HepG2 (cell line): ENCODE data around the gene EI24. TPM values are rescaled to one million over a fixed set of nuclear protein-coding genes. Genes with fewer than 3 reads are reported as not detected.
A peak's percentile ranks its signal among the peaks of the same experiment; 100 is the strongest.

Experiments
- ASH2L ChIP-seq: fragments of 300-600, 200-600 bp; sonication (generic); IDR thresholded peaks from 2 replicates; pipeline ENCODE4 v1.7.0; 2017; ENCODE audit warnings: low read depth, mild to moderate bottlenecking, moderate library complexity, mixed read lengths, low read length; ENCODE audit not compliant: insufficient read length
- ATM ChIP-seq: fragments of 450-650 bp; IDR thresholded peaks from 2 replicates; pipeline ENCODE4 v1.7.1; 2017; ENCODE audit warnings: mild to moderate bottlenecking, borderline replicate concordance
- BRCA1 ChIP-seq: sonication (generic); formaldehyde crosslinking; IDR thresholded peaks from 2 replicates; pipeline ENCODE4 v1.4.0; 2020; ENCODE audit warnings: missing genetic modification reagents
- CBFB ChIP-seq: sonication (generic); formaldehyde crosslinking; IDR thresholded peaks from 2 replicates; pipeline ENCODE4 v1.4.0; 2020; ENCODE audit warnings: missing genetic modification reagents
- JDP2 ChIP-seq: sonication (generic); formaldehyde crosslinking; IDR thresholded peaks from 2 replicates; pipeline ENCODE4 v1.8.1; 2022; ENCODE audit warnings: missing genetic modification reagents, borderline replicate concordance
- JUND ChIP-seq: sonication (generic); formaldehyde crosslinking; IDR thresholded peaks from 2 replicates; pipeline ENCODE4 v1.8.0; 2022; ENCODE audit warnings: mild to moderate bottlenecking, missing genetic modification reagents
- MTA1 ChIP-seq: sonication (generic); formaldehyde crosslinking; IDR thresholded peaks from 2 replicates; pipeline ENCODE4 v1.4.0; 2020; ENCODE audit warnings: missing genetic modification reagents, mild to moderate bottlenecking, borderline replicate concordance
- SRSF9 ChIP-seq: fragments of 200-400 bp; formaldehyde crosslinking; IDR thresholded peaks from 2 replicates; pipeline ENCODE4 v1.6.1; 2018; ENCODE audit warnings: borderline replicate concordance, mild to moderate bottlenecking, low read depth, low read length; ENCODE audit not compliant: insufficient read depth, poor library complexity, severe bottlenecking
- TBP ChIP-seq: sonication (generic); formaldehyde crosslinking; IDR thresholded peaks from 2 replicates; pipeline ENCODE4 v1.5.0; 2020; ENCODE audit warnings: missing genetic modification reagents
- THYN1 ChIP-seq: sonication (generic); formaldehyde crosslinking; IDR thresholded peaks from 2 replicates; pipeline ENCODE4 v1.8.1; 2023; ENCODE audit warnings: low read depth, mild to moderate bottlenecking, moderate library complexity, missing genetic modification reagents, borderline replicate concordance
- ZNF546 ChIP-seq: sonication (generic); formaldehyde crosslinking; conservative IDR thresholded peaks from 2 replicates; pipeline ENCODE4 v1.8.1; 2023; ENCODE audit warnings: mild to moderate bottlenecking, missing genetic modification reagents
- ZSCAN25 ChIP-seq: sonication (generic); formaldehyde crosslinking; IDR thresholded peaks from 2 replicates; pipeline ENCODE4 v1.8.0; 2022; ENCODE audit warnings: mild to moderate bottlenecking, missing genetic modification reagents
- polyA plus RNA-seq, 8 experiments: library from polyadenylated mRNA; depleted of rRNA in 3 of 8; stranded (reverse) in 7 of 8; unstranded in 1 of 8; fragments of >200 nt; fragmentation: Illumina TruSeq in 4 of 8; extraction: Trizol in 4 of 8; gene quantifications; 2 replicates each; pipeline versions ENCODE4 v1.2.1 to v1.2.3, GENCODE V29; 2011 to 2016; ENCODE audit warnings: low read depth in 4 of 8, missing spikeins in 1 of 8, mixed read lengths in 1 of 8; ENCODE audit not compliant: insufficient read depth in 1 of 8
- total RNA-seq, 5 experiments: library from RNA; depleted of rRNA; stranded (reverse); fragments of >200 nt; fragmentation: Illumina TruSeq; extraction: Trizol; gene quantifications; 2 replicates each; pipeline ENCODE4 v1.2.3, GENCODE V29; 2016; ENCODE audit warnings: low read depth in 1 of 5
- TF ChIP-seq, protein P1 (sequence below): sonication (generic); formaldehyde crosslinking; IDR thresholded peaks from 2 replicates; pipeline ENCODE4 v1.9.0; 2021; ENCODE audit warnings: missing genetic modification reagents, borderline replicate concordance
- TF ChIP-seq, protein P2 (sequence below): sonication (generic); formaldehyde crosslinking; conservative IDR thresholded peaks from 2 replicates; pipeline ENCODE4 v1.4.0; 2020; ENCODE audit warnings: mild to moderate bottlenecking, missing genetic modification reagents, moderate library complexity
- TF ChIP-seq, protein P3 (sequence below): sonication (generic); formaldehyde crosslinking; IDR thresholded peaks from 2 replicates; pipeline ENCODE4 v1.4.0; 2020; ENCODE audit warnings: mild to moderate bottlenecking, missing genetic modification reagents, borderline replicate concordance
- TF ChIP-seq, protein P4 (sequence below): sonication (generic); formaldehyde crosslinking; IDR thresholded peaks from 2 replicates; pipeline ENCODE4 v1.8.1; 2023; ENCODE audit warnings: mild to moderate bottlenecking, missing genetic modification reagents, borderline replicate concordance

EI24 gene
- total and polyA plus RNA-seq, 2 of the 13 experiments (the other 11 are each of a cell fraction or from before 2014, with no cell fraction given): 84.7 to 126 TPM

DNA sequence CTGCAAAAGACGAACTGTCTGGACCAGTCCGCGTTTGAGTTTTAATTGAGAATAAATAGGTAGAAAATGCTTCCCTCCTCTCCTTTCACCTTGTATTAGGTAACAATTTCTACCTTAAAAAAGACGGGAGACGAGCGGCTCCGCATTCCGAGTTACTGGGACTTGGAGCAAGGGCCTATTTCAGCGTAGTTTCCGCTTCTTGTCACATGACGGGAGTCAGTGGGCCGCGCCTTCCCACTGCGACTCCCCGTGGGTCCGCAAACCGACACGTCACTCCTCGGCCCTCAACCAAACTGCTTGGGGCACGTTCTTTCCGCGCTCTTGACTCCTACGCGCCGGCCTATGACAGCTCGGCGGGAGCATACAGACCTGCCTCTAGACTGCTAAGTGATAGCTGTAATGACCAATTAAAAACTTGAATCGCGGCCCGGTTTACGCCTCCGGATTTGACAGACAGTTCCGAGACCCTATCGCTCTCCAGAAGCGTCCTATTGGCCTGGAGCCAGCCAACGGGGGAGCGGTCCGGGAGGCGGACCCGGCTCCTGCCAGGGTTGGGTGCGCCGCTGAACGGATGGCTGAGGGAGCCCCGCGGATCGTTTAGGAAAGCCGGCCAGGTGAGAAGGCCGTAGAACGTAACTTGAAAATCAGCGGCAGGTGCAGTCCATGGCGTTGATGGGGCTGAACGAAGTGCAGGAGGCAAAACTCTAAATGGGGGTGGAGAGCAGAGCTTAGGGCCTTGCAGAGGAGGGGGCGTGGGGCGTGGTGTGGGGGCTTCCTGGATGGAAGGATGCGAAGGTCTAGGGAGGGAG lies 23.2 kb downstream of the EI24 start, which contains the start of gene STT3A (continued):
- TF ChIP-seq, protein P1, sequence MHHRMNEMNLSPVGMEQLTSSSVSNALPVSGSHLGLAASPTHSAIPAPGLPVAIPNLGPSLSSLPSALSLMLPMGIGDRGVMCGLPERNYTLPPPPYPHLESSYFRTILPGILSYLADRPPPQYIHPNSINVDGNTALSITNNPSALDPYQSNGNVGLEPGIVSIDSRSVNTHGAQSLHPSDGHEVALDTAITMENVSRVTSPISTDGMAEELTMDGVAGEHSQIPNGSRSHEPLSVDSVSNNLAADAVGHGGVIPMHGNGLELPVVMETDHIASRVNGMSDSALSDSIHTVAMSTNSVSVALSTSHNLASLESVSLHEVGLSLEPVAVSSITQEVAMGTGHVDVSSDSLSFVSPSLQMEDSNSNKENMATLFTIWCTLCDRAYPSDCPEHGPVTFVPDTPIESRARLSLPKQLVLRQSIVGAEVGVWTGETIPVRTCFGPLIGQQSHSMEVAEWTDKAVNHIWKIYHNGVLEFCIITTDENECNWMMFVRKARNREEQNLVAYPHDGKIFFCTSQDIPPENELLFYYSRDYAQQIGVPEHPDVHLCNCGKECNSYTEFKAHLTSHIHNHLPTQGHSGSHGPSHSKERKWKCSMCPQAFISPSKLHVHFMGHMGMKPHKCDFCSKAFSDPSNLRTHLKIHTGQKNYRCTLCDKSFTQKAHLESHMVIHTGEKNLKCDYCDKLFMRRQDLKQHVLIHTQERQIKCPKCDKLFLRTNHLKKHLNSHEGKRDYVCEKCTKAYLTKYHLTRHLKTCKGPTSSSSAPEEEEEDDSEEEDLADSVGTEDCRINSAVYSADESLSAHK (CRISPR knock-in tag): no peak
- TF ChIP-seq, protein P2, sequence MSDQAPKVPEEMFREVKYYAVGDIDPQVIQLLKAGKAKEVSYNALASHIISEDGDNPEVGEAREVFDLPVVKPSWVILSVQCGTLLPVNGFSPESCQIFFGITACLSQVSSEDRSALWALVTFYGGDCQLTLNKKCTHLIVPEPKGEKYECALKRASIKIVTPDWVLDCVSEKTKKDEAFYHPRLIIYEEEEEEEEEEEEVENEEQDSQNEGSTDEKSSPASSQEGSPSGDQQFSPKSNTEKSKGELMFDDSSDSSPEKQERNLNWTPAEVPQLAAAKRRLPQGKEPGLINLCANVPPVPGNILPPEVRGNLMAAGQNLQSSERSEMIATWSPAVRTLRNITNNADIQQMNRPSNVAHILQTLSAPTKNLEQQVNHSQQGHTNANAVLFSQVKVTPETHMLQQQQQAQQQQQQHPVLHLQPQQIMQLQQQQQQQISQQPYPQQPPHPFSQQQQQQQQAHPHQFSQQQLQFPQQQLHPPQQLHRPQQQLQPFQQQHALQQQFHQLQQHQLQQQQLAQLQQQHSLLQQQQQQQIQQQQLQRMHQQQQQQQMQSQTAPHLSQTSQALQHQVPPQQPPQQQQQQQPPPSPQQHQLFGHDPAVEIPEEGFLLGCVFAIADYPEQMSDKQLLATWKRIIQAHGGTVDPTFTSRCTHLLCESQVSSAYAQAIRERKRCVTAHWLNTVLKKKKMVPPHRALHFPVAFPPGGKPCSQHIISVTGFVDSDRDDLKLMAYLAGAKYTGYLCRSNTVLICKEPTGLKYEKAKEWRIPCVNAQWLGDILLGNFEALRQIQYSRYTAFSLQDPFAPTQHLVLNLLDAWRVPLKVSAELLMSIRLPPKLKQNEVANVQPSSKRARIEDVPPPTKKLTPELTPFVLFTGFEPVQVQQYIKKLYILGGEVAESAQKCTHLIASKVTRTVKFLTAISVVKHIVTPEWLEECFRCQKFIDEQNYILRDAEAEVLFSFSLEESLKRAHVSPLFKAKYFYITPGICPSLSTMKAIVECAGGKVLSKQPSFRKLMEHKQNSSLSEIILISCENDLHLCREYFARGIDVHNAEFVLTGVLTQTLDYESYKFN (CRISPR knock-in tag): peak; percentile 29; the same call in 1 of the 2 replicates
- TF ChIP-seq BRCA1 (CRISPR knock-in tag): 0 out of 2 replicates have a peak, but pooled peaks have one; percentile 15
- TF ChIP-seq CBFB (CRISPR knock-in tag): peak; percentile 60; the same call in 1 of the 2 replicates
- TF ChIP-seq TBP (CRISPR knock-in tag): no peak
- peak; percentile 63; the same call in 1 of the 2 replicates for TF ChIP-seq MTA1
- TF ChIP-seq ZNF546: no peak
- TF ChIP-seq, protein P3, sequence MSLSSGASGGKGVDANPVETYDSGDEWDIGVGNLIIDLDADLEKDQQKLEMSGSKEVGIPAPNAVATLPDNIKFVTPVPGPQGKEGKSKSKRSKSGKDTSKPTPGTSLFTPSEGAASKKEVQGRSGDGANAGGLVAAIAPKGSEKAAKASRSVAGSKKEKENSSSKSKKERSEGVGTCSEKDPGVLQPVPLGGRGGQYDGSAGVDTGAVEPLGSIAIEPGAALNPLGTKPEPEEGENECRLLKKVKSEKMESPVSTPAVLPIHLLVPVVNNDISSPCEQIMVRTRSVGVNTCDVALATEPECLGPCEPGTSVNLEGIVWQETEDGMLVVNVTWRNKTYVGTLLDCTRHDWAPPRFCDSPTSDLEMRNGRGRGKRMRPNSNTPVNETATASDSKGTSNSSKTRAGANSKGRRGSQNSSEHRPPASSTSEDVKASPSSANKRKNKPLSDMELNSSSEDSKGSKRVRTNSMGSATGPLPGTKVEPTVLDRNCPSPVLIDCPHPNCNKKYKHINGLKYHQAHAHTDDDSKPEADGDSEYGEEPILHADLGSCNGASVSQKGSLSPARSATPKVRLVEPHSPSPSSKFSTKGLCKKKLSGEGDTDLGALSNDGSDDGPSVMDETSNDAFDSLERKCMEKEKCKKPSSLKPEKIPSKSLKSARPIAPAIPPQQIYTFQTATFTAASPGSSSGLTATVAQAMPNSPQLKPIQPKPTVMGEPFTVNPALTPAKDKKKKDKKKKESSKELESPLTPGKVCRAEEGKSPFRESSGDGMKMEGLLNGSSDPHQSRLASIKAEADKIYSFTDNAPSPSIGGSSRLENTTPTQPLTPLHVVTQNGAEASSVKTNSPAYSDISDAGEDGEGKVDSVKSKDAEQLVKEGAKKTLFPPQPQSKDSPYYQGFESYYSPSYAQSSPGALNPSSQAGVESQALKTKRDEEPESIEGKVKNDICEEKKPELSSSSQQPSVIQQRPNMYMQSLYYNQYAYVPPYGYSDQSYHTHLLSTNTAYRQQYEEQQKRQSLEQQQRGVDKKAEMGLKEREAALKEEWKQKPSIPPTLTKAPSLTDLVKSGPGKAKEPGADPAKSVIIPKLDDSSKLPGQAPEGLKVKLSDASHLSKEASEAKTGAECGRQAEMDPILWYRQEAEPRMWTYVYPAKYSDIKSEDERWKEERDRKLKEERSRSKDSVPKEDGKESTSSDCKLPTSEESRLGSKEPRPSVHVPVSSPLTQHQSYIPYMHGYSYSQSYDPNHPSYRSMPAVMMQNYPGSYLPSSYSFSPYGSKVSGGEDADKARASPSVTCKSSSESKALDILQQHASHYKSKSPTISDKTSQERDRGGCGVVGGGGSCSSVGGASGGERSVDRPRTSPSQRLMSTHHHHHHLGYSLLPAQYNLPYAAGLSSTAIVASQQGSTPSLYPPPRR (CRISPR knock-in tag): 0 out of 2 replicates have a peak, but pooled peaks have one; percentile 19
- TF ChIP-seq, protein P4, sequence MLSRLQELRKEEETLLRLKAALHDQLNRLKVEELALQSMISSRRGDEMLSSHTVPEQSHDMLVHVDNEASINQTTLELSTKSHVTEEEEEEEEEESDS (CRISPR knock-in tag): 0 out of 2 replicates have a peak, but pooled peaks have one; percentile 57
- TF ChIP-seq ATM: no peak
- 0 out of 2 replicates have a peak, but pooled peaks have one; percentile 24 for TF ChIP-seq THYN1 (CRISPR knock-in tag)
- 0 out of 2 replicates have a peak, but pooled peaks have one; percentile 11 for TF ChIP-seq JUND (CRISPR knock-in tag)
- TF ChIP-seq ZSCAN25 (CRISPR knock-in tag): no peak; the same call in 1 of the 2 replicates
- TF ChIP-seq JDP2 (CRISPR knock-in tag): no peak
- TF ChIP-seq ASH2L: peak; percentile 94
- no peak for TF ChIP-seq SRSF9
